HG03558 (cell line): ENCODE results near the gene GPBP1.

Source experiments
- ATAC-seq: cut with Tn5 transposase; IDR thresholded peaks from one replicate; pipeline ENCODE4 v1.9.1; 2021; ENCODE audit warnings: moderate number of reproducible peaks; ENCODE audit not compliant: unreplicated experiment; ENCODE audit errors: extremely low read depth

Gene GPBP1

GRCh38 chr5:57207007-57207653, 33.3 kb downstream of the GPBP1 start:
- no peak for ATAC-seq

GRCh38 chr5:57207681-57208080, 33.8 kb downstream of the GPBP1 start:
- no peak for ATAC-seq

- ATAC-seq = no peak
Measured at GRCh38 chr5:57209316-57210040, 35.6 kb downstream of the GPBP1 start.

DNA sequence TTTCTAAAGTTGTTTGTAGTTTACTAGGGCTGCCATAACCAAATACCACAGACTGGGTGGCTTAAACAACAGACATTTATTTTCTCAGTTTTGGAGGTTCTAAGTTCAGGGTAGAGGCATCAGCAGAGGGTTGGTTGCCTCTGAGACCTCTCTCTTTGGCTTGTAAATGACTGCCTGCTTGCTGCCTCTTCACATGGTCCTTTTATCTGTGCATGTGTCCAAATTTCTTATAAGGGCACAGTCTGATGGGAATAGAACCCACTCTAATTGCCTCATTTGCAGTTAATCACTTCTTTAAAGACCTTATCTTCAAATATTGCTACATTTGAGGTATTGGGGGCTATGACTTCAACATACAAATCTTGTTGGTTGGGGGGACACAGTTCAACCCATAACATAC, 36.8 kb downstream of the GPBP1 start:
- no peak for ATAC-seq

- no peak for ATAC-seq
Measured at GRCh38 chr5:57211039-57211438, 37.2 kb downstream of the GPBP1 start.

GRCh38 chr5:57215629-57216195, 41.9 kb downstream of the GPBP1 start:
- ATAC-seq = no peak

GRCh38 chr5:57216714-57217113, 42.9 kb downstream of the GPBP1 start:
- no peak for ATAC-seq

DNA sequence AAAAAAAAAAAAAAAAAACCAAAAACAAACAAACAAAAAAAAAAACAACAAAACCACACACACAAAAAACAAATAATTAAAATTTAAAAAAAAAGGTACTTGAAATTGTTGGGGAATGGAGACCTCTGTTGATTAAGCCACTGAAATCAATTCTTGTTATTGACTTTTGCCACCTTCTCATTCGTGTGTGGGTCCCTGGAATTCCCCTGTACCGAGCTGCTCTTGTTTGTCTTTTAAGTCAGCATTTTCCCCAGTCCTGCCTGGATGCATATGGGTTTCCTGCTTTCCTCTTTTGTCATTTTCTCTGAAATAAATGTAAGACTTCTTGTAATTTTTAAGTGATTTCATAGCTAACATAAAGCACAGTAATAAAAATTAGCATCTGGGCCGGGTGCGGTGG, 45.5 kb downstream of the GPBP1 start:
- no peak for ATAC-seq

DNA sequence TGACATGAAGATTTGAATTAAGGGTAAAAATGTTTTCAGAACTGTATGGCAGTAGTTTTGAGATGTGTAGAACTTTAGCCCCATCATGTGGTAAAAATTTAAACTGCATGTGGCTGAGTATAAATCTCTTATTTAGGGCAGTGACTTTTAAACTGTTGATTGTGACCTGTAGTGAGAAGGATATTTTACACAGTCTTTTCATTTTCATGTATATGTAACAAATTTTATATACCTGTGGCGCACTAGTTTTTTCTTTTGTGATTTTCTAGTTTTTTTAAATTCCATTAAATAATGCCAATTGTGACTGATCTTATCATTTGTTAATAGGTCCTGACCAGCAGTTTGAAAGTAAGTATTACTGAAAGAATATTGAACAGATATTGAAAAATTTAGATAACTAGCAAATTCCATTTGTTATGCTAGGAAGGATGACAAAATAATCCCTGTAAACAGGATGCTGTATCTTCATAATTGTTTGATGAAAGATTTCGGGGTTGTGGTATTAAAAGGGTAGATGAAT, 47.2 kb downstream of the GPBP1 start:
- no peak for ATAC-seq

- ATAC-seq = no peak
Measured at GRCh38 chr5:57225553-57225952, 51.7 kb downstream of the GPBP1 start.

DNA sequence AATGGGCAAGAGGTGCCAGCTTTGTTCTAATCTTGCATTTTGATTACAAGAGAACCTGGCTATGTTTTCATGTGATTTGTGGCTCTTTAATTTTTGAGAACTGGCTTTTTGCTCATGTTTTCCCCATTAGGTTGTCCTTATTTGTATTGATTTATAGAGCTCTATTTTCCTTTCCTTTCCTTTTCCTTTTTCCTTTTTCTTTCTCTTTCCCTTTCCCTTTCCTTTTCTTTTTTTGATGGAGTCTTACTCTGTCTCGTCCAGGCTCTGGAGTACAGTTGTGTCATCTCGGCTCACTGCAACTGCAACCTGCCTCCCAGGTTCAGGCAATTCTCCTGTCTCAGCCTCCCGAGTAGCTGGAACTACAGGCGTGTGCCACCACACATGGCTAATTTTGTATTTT, 55.5 kb downstream of the GPBP1 start:
- ATAC-seq = no peak

GRCh38 chr5:57231607-57232006, 57.7 kb downstream of the GPBP1 start:
- ATAC-seq = no peak

DNA sequence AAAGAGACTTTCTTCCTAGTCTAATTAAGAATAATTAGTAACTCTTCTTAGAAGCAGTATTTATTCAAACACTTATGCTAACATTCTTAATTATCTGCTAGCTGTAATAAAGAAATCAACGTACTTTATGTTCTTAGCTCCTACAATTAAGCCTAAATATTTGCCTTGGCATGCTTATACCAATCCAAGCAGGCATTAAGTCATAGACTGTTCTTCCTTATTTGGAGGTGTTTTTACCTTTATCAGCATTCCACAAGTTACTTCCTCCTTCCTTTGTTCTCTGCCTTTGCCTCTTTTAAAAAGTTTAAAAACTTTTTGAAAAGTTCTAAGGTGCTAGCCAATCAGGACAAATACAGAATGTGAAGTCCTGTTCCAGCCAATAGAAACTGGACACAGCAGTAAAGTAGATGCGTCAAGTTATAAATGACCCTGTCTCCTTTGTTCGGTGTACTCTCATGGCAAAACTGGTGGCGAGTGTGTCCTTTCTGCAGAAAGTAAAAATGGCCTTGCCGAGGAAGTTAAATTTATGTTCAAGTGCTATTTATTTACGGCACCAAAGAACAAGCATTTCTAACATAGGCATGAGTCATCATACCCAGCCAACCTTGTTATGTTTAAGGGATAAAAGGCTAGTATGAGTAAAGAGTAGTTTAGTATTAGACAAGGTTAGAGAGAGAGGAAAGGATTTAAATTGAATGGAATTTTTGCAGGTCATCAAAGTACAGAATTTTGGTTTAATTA, 58.6 kb downstream of the GPBP1 start:
- ATAC-seq = no peak

DNA sequence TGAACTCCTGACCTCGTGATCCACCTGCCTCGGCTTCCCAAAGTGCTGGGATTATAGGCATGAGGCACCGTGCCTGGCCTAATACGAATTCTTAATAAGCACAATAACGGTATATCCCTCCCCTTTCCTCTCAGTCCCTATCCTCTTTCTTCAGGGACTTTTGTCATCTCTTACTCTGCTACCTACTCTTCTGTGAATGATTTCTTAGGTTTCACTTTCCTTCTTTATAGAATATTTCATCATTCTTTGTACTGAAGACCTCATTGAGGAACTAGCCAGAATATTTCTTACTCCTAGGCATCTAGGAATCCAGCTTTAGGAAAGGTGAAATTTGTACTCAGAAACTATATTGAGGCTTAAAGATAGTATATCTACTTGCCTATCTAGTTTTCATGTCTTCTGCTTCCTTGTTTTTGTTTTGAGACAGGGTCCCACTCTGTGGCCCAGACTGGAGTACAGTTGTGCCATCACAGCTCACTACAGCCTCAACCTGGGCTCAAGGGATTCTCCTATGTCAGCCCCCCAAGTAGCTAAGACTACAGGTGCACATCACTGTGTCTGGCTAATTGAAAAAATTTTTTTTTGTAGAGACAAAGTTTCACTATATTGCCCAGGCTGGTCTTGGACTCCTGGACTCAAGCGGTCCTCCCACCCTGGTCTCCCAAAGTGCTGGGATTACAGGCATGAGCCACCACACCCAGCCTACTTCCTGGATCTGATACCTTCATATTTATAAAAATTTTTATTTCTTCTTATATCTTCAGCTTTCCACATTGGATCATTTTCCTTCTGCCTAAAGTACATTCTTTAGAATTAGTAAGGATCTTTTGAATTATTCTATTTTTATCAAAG, 69.7 kb downstream of the GPBP1 start:
- ATAC-seq = peak; percentile 61

GRCh38 chr5:57244331-57244730, 70.5 kb downstream of the GPBP1 start:
- no peak for ATAC-seq

DNA sequence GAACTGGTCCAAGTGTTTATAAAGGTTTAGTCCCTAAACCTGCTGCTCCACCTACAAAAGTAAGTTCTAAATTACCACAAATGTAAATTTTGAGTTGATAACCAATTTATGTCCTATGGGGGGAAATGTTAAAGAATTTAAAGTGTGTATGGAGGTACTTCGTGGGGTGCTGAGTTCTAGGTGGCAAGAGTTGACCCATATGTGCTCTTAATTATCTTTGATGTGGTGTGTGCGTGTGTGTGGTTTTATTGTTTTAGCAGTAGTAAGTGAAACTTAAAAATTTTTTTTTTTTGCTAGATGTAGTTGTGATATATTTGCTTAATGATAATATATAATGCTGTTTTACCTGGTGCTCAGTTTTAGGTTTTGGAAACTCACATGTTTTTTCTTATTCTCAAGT, 72.6 kb downstream of the GPBP1 start:
- ATAC-seq = no peak

GRCh38 chr5:57247765-57248164, 73.9 kb downstream of the GPBP1 start:
- ATAC-seq = no peak

DNA sequence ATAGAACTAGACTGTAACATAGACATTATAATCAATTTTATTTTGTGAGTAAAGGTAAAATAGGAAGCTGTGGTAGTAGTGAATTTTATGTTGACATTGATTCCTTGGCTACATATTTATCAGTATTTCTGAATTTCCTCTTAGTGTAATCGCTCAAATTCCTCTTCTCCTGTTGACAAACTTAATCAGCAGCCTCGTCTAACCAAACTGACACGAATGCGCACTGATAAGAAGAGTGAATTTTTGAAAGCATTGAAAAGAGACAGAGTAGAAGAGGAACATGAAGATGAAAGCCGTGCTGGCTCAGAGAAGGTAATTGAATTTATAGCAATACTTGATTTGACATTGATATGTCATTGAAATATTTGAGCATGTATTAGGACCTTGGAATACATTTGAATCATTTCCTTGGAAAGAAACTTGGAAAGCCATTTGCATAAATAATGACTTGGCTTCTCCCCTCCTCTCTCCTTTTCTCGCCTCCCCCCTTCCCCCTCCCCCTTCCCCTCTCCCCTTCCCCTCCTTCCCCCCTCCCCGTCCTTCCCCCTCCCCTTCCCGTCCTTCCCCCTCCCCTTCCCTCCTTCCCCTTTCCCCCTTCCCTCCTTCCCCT, 75.5 kb downstream of the GPBP1 start:
- no peak for ATAC-seq

DNA sequence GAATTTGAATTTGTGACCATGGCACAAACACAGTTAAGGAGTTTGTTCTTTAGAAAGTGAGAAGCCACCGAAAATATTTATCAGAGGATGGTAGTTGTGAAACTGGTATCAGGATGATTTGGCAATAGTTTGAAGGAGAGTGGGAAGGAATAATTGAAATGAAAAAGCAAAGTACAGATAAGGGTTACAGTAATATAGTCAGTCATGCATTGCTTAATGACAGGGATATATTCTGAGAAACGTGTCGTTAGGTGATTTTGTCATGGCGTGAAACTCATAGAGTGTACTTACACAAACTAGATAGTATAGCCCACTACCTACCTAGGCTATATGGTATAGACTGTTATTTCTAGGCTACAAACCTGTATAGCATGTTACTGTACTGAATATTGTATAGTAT, 84.2 kb downstream of the GPBP1 start:
- ATAC-seq = no peak

DNA sequence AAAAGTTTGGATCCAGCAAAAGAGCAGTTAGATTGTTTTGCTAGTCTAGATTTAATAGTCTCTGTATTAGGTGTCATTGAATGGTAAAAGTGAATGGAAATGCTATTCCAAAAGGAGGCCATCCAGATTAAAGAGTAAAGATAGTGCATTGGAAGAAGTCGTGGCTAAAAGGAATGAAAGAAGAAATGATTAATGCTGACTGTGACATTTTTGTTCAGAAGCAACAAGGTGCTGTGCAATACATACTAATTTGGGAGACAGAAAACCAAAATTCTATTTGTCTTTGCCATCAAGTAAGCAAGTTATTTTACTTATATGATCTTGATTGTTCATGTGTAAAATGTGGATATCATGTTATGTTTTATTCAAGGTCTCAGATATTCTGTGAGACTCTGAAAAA, 85.1 kb downstream of the GPBP1 start:
- no peak for ATAC-seq
